Thyroid gland (tissue), 4 donors: Measurements from ENCODE around the gene PDZD7.

ENCODE experiments used
- CTCF ChIP-seq, 6 experiments: fragments of 200-600 bp in 3 of 6; fragments of 450-650 bp in 3 of 6; sonication (generic) in 3 of 6; IDR thresholded peaks; one replicate each; pipeline ENCODE4 v1.5.1; 2016 to 2019; ENCODE audit warnings: antibody characterized with exemption in 6 of 6, mild to moderate bottlenecking in 2 of 6, inconsistent platforms in 1 of 6, moderate library complexity in 1 of 6
- POLR2A ChIP-seq, 2 donors: fragments of 450-650 bp; IDR thresholded peaks; one replicate each; pipeline ENCODE4 v1.6.1; 2017; ENCODE audit warnings: antibody characterized with exemption in 2 of 2, mild to moderate bottlenecking in 2 of 2, moderate library complexity in 1 of 2

GRCh38 chr10:100979791-100980272, 51.1 kb downstream of the PDZD7 start:
- TF ChIP-seq POLR2A (IDR thresholded peaks at IDR 0.05) (no peak), CTCF (IDR thresholded peaks at IDR 0.05) (no peak)
